ENCODE measurements around the gene TFDP3.

TFDP3 gene

DNA sequence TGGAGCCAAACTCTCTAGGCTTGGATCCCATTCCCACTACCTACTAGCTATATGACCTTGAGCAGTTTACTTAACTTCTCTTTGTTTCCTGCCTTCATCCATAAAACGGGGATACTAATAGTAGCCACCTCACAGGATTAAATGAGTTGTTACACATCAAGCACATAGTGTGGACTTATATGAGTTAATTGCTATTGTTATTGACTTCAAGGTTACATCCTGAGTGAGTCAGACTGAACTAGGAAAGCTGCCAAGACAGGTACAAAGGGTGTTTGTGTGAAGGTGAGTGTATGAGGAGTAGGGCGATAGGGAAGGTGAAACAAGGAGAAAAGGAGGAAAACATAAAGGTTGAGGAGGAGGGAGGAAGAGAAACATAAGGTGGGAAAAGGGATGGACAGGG, 32.2 kb downstream of the TFDP3 start:
- no peak for DNase-seq (ENCODE audit: low spot score)

DNA sequence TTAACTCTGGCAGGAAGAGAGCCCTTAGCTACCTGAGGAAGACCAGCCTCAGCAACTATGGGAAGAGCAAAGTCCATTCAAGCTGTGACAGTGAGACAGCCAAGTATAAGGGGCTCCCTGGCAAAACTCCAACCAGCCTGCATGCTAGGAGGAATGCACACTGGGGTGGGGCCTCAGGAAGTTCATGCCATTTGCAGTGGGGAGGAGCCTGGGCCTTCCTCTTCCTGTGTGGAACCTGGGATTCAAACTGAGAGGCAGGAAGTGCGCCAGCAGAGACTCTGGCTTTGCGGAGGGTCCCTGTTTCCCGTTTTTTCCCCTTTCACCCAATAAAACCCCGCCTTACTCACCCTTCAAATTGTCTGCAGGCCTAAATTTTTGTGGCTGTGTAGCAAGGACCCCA, 33.0 kb downstream of the TFDP3 start:
- DNase-seq (ENCODE audit: low spot score) = no peak

GRCh38 chrX:133183806-133184205, 34.3 kb downstream of the TFDP3 start:
- no peak for DNase-seq (ENCODE audit: low spot score)

GRCh38 chrX:133179500-133179899, 38.7 kb downstream of the TFDP3 start:
- DNase-seq (ENCODE audit: low spot score) = no peak

DNA sequence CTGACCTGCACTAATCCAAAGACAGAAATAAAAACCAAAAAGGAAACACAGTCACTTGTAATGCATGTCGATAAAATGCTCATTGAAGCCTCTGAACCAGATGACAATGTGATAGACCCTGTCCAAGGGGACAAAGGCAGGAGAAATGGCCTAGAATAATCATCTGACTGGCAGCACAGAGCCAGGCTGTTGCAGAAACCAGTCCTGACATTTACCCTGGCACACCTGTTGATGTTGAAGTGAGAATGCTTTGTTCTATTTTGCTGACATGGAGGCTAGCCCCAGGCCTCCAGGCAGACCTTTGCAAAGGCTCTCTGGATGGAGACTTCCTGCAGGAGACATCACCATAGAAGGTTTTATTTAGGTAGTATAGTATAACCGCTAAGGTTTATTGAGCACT, 41.0 kb downstream of the TFDP3 start:
- no peak for DNase-seq (ENCODE audit: low spot score)

DNA sequence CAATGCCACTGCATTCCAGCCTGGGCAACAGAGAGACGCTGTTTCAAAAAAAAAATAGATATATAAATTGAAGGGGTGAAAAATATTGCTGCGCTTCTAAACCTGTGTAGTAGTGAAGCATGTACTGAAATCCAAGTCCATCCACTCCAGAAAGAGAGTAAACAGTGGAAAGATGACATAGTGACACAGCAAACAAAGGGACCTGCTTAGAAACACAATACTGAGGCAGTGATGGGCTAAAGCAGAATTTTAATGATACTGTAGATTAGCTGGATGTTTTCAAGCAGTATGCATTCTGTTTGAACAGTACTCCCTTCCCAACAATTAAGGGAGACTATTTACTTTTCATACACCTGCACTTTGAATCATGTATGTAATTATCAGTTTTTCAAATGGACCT, 42.5 kb downstream of the TFDP3 start:
- no peak for DNase-seq (ENCODE audit: low spot score)

DNA sequence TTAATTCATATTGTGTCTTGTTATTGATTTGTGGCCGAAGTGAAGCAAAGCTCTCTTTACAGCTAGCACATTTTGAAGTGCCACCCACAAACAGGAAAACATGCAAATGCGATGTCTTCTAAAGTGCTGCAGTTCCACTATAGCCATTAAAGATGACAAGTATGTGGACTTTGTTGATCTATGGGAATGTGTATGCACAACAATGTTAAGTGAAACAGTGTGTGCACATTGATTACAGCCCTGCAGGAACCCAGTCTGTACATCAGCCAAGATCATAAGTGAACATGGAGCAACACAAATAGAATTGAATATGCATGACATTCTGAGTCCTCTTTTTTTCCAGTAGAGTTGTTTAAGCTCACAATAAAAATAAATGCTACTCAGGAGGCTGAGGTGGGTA, 43.0 kb downstream of the TFDP3 start:
- DNase-seq (ENCODE audit: low spot score) = no peak

- DNase-seq (ENCODE audit: low spot score) = peak; percentile 49
Observed at GRCh38 chrX:133171962-133172708, 46.0 kb downstream of the TFDP3 start.

All from NAMALWA (cell line).